GM19025 (cell line): Measurements from ENCODE around the gene ACTR3C.
"Not testable (repeated sequence)": the region's sequence is repeated elsewhere in the genome, so short reads cannot be mapped to it uniquely, and the experiment has no call there.

ENCODE experiments used
- ATAC-seq: cut with Tn5 transposase; IDR thresholded peaks from one replicate; pipeline ENCODE4 v1.9.1; 2021; ENCODE audit warnings: mild to moderate bottlenecking, low read depth, moderate library complexity; ENCODE audit not compliant: unreplicated experiment

Gene ACTR3C

GRCh38 chr7:150220673-150221181 lies 102.6 kb downstream of the ACTR3C start:
- ATAC-seq = not testable (repeated sequence)

DNA sequence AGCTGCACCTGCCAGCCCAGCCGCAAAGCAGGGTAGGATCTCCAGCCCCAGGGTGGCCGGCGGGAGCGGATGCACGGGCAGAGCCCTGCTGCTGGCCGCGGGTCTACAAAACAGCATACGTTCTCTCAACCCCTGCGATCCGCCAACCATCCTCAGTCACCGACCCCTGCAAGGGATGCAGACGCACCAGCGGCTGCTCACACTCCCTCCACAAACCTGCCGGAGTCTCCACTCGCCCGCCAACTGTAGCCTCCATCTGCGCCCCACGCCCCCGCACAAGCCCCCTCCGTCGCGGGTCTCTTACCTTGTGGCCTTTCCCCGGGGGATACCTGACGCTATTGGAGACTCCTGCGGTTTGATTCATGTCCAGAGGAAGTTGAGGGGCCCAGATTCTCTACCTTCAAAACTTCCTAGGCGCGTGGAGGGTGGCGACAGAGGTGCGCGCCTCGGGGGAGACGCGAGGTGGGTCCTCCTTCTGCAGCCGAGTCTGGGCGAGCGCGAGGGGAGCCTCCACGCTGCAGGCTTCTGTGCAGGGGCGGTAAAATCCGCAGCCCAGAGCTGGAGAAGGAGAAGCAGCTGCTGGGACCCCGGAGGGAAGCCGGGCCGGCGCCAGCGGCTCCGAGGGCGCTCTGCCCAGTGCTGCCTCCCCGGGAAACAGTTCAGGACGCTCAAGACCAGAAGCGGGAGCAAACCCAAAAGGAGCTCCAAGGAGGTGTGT lies 103.2 kb downstream of the ACTR3C start:
- ATAC-seq = not testable (repeated sequence)

GRCh38 chr7:150206848-150207247 lies 116.5 kb downstream of the ACTR3C start:
- ATAC-seq = not testable (repeated sequence)

DNA sequence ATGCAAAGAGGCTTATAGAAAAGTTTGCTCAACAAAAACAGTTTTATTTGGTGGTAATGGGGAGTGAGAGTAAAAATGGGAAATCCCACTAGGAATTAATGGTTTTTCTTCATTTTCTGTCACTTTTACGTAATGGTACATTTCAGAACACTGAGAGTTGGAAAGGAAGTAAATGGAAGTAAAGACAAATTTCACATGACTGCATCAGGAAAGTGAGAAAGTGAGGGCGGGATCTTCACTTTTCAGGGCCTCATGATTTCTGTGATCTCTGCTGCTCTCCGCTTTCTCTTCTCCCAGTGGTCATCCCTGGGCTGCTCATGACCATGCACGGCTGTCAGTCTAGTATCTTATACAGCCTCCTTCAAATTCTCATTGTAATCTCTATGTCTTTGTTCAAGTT lies 117.5 kb downstream of the ACTR3C start:
- ATAC-seq = not testable (repeated sequence)

- ATAC-seq = not testable (repeated sequence)
Measured at GRCh38 chr7:150204577-150204976, 118.8 kb downstream of the ACTR3C start.

DNA sequence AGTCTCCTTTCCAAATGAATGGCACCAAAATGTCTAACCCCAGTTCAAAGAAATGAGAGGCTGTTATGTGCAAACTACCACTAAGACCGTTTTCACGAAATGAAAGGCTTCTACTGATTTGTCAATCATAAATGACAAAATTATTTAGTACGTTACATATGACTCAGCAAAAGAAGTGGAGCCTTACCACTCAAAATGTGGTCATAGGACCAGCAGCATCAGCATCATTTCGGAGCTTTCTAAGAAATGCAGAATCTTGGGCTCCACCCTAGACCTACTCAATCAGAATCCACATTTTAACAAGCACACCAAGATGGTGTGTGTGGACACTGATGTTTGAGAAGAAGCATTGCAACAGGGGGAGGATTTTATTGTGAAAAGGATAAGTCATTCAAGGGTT lies 120.5 kb downstream of the ACTR3C start:
- not testable (repeated sequence) for ATAC-seq
